Stimulated activated CD8-positive, alpha-beta memory T cell treated with anti-CD3 and anti-CD28 coated beads, Interleukin-15, amount 100 ng/mL, for 48 hours (primary cell): ENCODE data around the gene SCAF11.

Experiments used
- DNase-seq, 2 donors: peaks; one replicate each; pipeline ENCODE4 v3.0.0-alpha.2; 2020; ENCODE audit warnings: low read depth in 2 of 2

SCAF11 gene

DNA sequence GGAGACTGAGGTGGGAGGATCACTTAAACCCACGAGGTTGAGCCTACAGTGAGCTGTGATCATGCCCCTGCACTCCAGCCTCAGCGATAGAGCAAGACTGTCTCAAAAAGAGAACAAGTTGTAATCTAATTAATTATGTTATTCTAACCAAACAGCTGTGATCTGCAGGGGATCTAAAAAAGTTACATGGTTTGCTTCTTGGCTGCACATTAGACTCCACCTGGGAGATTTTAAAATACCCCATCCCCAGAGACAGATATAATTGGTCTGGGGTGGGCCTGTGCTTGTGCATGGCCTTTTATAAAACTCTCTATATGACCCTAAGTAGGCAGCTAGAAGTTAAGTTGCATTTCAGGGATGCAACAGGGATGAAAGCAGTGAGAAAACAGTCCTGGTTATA lies 76.7 kb downstream of the SCAF11 start:
- DNase-seq = no peak

DNA sequence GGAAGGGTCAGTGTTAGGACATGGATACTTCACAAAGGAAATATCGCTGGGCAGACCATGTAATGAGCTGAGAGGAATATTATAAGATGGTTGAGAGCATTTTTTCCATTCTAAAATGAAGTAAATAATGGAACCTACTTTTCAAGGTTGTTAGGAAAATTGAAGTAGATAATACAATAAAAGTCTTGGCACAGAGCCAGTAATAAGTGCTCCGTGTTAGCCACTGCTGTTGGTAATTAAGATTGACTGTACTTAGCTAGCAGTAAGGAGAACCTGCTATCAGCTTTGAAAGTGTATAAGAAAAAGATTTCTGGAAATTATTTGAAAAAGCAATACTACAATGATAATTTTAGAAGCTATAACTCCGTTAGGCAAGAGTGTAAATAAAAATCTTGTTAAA lies 77.6 kb downstream of the SCAF11 start:
- no peak for DNase-seq

DNA sequence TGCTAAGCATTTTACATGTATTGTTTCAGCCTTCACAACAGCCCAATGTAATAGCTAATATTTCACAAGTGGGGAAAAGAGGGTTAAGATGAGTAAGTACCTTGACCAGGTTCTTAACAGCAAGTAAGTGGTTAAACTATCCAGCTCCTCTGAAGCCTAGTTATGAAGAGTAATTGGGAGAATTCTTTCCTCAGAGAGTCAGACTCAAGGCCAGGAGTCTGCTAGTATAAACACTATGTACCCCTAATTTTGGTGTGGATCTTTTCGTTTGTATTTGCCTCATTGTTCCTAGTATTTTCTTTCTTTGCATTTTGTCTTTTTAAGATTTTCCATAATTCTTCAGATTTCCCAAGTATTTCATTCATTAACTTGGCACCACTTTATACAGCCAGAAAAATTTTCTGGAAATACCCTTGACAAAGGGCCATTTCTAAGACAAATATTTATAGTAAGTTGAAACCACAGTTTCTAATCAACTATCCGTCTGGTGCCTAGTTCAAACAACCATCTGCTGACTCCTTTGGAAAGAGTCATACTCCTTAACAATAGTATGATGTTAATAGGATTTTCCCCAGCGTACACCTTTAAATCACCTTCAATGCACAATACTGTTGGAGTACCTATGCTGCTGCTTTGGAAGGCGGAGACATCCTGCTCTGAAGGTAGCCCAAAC lies 81.2 kb downstream of the SCAF11 start:
- DNase-seq = no peak

DNA sequence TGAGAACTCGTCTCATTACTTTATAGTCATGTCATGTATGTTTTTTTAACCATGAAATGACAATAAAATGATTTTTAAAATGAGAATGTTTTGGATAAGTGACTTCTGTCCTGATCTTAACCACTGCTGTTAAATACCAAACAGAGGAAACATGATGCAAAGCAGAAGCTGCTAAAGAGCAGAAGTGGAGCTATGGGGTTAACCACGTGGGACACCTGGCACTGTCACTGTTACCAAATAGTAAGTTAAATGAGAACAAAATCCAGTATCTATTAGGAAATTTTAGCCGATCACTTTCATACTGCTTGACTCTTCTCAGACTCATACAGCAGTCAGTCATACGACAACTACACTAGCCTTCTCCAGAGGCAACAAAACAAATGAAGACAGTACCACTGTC lies 82.4 kb downstream of the SCAF11 start:
- no peak for DNase-seq

DNA sequence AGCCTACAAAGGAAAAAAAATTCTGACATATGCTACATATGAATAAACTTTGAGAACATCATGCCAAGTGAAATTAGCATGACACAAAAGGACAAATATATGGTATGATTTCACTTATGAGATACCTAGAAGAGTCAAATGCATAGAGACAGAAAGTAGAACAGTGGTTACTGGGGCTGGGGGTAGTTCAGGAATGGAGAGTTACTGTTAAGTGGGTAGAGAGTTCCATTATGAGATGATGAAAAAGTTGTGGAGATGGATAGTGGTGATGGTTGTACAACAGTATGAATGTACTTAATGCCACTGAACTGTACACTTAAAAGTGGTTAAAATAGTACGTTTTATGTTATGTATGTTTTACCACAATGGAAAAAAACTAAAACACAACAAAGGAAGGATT lies 92.3 kb downstream of the SCAF11 start:
- no peak for DNase-seq

DNA sequence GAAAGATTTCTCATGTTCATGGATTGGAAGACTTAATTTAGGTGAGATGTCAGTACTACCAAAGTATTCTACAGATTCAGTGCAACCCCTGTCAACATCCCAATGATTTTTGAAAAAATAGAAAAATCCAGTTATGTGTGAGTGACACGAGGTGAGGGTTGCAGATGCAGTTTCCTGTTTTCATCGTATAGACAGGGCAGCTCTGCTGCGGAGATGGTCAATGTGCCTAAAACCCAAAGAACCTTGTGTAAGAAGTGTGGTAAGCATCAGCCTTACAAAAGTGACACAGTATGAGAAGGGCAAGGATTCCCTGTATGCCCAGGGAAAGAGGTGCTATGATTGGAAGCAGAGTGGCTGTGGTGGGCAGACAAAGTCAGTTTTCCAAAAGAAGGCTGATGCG lies 94.4 kb downstream of the SCAF11 start:
- DNase-seq = no peak

DNA sequence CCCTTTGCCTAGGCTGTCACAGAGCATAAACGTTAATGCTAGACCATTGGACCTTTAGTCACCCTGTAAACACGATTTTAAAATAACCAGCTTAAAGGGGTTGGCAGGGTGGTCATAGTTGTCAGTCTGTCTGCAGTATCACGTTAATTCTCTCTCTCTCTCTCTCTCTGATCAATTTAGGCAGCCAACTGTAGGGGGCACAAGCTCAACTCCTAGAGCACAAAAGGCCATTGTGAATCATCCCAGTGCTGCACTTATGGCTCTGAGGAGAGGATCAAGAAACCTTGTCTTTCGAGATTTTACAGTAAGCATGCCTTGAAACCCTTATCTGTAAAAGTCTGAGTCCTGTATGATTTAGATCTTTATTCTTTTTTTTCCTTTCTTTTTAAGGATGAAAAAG lies 97.1 kb downstream of the SCAF11 start:
- DNase-seq = no peak

DNA sequence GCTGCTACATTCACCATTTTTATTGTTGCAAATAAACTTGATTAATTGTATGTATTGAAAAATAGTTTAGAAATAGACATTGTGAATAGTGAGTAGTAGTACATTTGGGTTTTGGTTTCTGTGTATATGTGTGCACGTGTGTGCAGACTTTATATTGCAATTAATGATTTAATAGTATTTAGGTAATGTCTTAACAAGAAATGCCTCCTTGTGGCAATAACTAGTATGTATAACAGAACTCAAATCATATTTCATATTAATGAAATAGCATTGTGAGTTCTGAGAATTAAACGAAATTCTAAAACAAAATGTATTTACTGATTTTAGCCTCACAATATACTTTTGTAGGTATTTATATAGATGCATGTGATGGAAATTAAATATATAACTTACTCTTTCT lies 100.1 kb downstream of the SCAF11 start:
- DNase-seq = no peak

DNA sequence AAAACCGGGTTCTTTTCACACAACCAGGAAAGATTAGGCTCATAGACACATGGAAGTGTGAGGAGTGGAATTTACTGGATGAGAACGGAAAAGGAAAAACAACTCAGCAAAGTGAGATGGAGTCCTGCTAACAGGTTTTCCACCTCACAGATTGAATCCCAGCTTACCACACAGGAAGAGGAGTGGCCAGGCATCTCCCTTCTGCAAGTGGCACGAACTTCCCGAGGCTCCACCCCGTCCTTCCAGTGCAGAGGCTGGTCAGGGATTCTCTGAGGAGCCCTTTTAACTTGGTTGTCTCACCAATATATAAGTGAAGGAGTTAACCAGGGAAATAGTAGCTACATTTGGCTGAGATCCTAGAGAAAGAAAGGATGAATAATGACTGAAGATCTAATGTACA lies 102.8 kb downstream of the SCAF11 start:
- no peak for DNase-seq

DNA sequence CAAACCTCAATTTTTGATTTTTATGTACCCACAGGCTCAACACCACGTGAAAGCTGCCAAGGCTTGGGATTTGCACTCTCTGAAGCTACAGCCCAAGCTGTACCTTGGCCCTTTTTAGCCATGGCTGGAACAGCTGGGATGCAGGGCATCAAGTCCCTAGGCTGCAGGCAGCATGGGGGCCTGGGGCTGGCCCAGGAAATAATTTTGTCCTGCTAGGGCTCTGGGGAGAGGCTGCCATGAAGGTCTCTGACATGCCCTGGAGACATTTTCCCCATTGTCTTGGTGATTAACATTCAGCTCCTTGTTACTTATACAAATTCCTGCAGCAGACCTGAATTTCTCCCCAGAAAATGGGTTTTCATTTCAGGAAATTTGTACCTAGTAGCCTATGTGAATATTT lies 103.7 kb downstream of the SCAF11 start:
- no peak for DNase-seq

DNA sequence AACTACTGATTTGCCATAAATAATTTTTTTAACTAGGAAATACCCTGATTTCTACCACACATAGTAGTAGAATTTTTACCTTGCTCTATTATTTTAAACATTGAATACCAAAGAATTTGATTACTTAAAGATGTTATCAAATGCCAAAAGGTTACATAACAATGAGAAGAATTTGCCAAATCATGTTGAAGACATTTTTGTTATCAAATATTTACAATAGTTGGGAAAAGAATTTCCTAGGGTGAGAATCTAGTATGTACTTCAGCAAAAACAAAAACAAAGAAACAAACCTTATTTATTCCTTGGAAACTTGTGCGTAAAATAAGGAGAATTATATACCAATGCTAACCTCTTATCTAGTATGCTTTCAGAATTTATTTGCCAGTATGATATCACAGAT lies 107.2 kb downstream of the SCAF11 start:
- no peak for DNase-seq

DNA sequence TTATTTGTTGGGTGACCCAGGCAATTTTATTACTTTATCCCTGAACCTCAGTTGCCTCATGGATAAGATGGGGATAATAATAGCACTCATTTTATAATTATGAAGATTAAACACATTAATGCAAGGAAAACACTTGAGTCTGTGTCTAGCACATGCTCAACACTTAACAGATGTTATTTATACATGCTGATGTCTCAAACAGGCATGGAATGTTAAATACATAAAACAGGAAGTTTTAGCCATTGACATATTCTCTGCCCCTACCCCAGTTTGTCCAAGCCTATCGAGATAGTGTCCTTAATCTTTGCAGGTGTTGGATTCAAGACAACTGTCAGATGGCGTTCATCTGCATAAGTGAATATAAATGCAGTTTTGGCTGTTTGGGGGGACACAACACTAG lies 109.8 kb downstream of the SCAF11 start:
- no peak for DNase-seq

DNA sequence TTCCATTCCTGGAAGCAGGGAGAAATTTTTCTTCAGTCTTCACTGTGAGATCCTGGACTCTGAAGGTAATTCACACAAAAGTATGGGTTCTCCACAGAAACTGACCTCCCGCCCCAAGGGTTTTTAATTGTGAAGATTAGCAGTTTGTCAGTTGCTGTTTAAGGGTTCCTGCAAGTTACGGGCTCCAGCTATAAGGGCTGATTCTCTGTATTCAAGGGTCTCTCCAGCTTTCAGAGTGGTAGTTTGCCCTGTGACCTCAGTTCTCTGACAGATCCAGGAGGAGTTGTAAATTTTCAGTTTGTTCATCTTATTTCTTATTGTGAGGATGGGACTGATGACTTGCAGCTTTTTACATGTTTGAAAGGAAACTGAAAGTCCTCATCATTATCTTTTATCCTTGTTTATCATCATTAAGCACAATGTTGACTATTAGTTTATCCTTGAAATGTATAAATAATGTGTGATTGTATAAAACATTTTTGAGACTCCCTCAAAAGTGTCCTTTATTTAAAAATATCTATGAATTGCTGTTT lies 110.9 kb downstream of the SCAF11 start:
- no peak for DNase-seq

DNA sequence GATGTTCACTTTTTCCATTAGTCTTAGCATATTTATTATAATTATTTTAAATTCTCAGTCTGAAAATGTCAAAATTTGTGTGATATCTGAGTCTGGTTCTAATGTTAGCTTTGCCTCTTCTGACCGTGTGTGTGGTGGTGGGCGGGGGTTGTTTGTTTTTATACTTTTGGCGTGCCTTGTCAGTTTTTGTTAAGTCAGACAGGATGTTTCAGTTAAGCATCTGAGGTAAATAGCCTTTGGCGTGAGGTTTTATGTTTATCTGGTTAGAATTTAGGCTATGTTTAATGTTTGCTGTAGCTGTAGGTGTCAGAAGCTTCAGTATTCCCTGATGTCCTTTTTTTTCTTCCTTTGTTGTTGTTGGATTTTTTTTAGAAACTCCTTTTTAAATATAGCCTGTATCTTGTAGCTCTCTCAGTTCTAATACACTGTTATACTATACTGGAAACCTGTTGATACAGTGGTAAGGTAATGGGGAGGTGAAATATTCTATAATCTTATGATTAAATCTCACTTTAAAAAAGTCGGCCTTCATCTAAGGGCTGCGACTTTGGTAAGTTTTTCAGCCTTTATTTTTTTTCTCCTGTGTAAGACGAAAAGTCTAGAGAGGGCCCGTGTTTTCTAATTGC lies 111.6 kb downstream of the SCAF11 start:
- no peak for DNase-seq

DNA sequence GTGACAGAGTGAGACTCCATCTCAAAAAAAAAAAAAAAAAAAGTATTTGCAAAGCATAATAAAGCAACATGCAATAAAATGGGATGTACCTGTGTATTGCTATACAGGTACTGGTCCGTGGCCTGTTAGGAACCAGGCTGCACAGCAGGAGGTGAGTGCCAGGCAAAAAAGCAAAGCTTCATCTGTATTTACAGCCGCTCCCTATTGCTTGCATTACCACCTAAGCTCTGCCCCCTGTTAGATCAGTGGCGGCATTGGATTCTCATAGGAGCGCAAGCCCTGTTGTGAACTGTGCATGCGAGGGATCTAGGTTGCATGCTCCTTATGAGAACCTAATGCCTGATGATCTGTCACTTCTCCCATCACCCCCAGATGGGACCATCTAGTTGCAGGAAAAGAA lies 113.3 kb downstream of the SCAF11 start:
- no peak for DNase-seq

DNA sequence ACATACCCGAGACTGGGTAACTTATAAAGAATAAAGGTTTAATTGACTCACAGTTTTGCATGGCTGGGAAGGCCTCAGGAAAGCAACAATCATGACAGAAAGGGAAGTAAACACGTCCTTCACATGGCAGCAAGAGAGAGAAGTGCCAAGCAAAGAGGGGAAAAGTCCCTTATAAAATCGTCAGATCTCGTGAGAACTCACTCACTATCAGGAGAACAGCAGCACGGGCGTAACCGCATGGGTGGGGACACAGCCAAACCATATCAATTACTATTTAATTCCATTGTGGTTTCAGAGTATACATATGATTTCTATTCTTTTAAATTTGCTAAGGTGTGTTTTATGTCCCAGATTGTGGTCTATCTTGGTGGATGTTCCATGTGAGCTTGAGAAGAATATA lies 117.9 kb downstream of the SCAF11 start:
- no peak for DNase-seq
